Bronchial epithelial cell (primary cell): Measurements from ENCODE around the gene WFIKKN2. TPM values are rescaled to one million over a fixed set of nuclear protein-coding genes. Genes with fewer than 3 reads are reported as not detected.

Experiments used
- DNase-seq: peaks from one replicate; pipeline ENCODE4 v3.0.0-alpha.2; 2010; ENCODE audit warnings: low read depth
- FAIRE-seq: peaks from 2 replicates; lab custom pipeline; 2011; peaks lifted over from hg19 to GRCh38; lab: Jason Lieb, UNC
- H3K27me3 ChIP-seq: 2 replicates; pipeline ENCODE4 v1.5.1; 2011; ENCODE audit warnings: low read length; ENCODE audit not compliant: control insufficient read depth, insufficient read depth
- H3K36me3 ChIP-seq: 2 replicates; pipeline ENCODE4 v1.5.1; 2011; ENCODE audit warnings: low read length; ENCODE audit not compliant: control insufficient read depth, insufficient read depth
- H3K4me3 ChIP-seq: 2 replicates; pipeline ENCODE4 v1.5.1; 2011; ENCODE audit warnings: mild to moderate bottlenecking, low read depth, low read length, control low read depth
- total RNA-seq: library from RNA; depleted of rRNA; stranded (reverse); fragments of >200 nt; gene quantifications from 2 replicates; pipeline ENCODE4 v1.2.1, GENCODE V29; 2014
- TF ChIP-seq, protein P1 (sequence below): IDR thresholded peaks from 2 replicates; pipeline ENCODE4 v1.5.1; 2011; ENCODE audit warnings: mild to moderate bottlenecking, moderate library complexity, low read length, control low read depth, inconsistent platforms; ENCODE audit not compliant: insufficient read depth, severe bottlenecking

WFIKKN2 gene
- not detected in 2 replicates for total RNA-seq

- H3K4me3 ChIP-seq: no peak within 1 kb of the TSS
- FAIRE-seq (no peak), DNase-seq (no peak)
- no peaks in the 10 kb centered on the region for H3K36me3 ChIP-seq
- TF ChIP-seq, protein P1, sequence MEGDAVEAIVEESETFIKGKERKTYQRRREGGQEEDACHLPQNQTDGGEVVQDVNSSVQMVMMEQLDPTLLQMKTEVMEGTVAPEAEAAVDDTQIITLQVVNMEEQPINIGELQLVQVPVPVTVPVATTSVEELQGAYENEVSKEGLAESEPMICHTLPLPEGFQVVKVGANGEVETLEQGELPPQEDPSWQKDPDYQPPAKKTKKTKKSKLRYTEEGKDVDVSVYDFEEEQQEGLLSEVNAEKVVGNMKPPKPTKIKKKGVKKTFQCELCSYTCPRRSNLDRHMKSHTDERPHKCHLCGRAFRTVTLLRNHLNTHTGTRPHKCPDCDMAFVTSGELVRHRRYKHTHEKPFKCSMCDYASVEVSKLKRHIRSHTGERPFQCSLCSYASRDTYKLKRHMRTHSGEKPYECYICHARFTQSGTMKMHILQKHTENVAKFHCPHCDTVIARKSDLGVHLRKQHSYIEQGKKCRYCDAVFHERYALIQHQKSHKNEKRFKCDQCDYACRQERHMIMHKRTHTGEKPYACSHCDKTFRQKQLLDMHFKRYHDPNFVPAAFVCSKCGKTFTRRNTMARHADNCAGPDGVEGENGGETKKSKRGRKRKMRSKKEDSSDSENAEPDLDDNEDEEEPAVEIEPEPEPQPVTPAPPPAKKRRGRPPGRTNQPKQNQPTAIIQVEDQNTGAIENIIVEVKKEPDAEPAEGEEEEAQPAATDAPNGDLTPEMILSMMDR: no peak
- H3K27me3 ChIP-seq: no peaks in the 10 kb centered on the region
Measured at GRCh38 chr17:50835301-50836234, at the start of gene WFIKKN2. TSS of gene WFIKKN2 (plus strand) at chr17:50835586. CDS start at chr17:50835938, 352 bp downstream.

DNA sequence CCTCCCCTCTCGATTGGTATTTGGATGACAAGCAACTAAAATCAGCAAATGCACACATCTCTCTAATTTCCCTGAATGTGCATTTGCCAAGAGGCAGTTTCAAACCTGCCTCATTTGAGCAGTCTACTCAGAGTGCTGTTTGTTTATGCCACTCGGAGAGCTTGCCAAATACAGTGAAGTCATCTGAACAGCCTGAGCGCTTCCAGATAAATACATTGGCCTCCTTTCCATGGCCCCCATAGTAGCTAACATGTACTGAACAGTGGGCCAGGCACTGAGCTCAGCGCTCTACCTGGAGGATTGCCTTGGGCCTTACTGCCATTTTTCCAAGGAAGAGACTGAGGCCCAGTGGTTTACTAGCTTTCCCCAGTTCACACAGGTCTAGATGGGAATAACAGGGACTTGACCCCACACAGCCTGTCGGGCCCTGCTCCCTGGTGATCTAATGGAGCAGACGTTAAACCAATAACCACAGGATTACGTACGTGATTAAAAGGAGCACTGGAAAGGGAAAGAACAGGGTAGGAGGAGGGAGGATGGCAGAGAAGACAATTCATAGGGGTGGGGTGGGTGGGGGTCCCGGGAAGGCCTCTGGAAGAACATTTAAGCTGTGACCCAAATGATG is 49.3 kb upstream of the WFIKKN2 start:
- H3K4me3 ChIP-seq: no peak overlapping the region
- peak; percentile 86 for DNase-seq
- TF ChIP-seq, protein P1: no peak
- H3K36me3 ChIP-seq: no peaks in the 10 kb centered on the region
- FAIRE-seq: no peak
- no peaks in the 10 kb centered on the region for H3K27me3 ChIP-seq

- DNase-seq: peak; percentile 85
- no peak overlapping the region for H3K4me3 ChIP-seq
- no peaks in the 10 kb centered on the region for H3K36me3 ChIP-seq
- TF ChIP-seq, protein P1: no peak
- H3K27me3 ChIP-seq: no peaks in the 10 kb centered on the region
- no peak for FAIRE-seq
Measured at GRCh38 chr17:50787106-50787505, 48.3 kb upstream of the WFIKKN2 start.

GRCh38 chr17:50790618-50791017 is 44.8 kb upstream of the WFIKKN2 start:
- FAIRE-seq: no peak
- no peak for DNase-seq

GRCh38 chr17:50792132-50792531 is 43.3 kb upstream of the WFIKKN2 start:
- no peaks in the 10 kb centered on the region for H3K36me3 ChIP-seq
- no peak for DNase-seq
- no peak for FAIRE-seq
- no peaks in the 10 kb centered on the region for H3K27me3 ChIP-seq
- TF ChIP-seq, protein P1: no peak
- no peak overlapping the region for H3K4me3 ChIP-seq

More at GRCh38 chr17:50790618-50791017, 44.8 kb upstream of the WFIKKN2 start:
- Histone ChIP-seq H3K4me3 (no peak overlapping the region), H3K27me3 (no peaks in the 10 kb centered on the region), H3K36me3 (no peaks in the 10 kb centered on the region)
- TF ChIP-seq, protein P1: no peak
